HG03066 (cell line): ENCODE results near the gene C1QTNF5.
A peak's percentile ranks its signal among the peaks of the same experiment; 100 is the strongest.

Experiments
- ATAC-seq: cut with Tn5 transposase; IDR thresholded peaks from one replicate; pipeline ENCODE4 v1.9.1; 2021; ENCODE audit warnings: low read depth; ENCODE audit not compliant: unreplicated experiment

Gene C1QTNF5

DNA sequence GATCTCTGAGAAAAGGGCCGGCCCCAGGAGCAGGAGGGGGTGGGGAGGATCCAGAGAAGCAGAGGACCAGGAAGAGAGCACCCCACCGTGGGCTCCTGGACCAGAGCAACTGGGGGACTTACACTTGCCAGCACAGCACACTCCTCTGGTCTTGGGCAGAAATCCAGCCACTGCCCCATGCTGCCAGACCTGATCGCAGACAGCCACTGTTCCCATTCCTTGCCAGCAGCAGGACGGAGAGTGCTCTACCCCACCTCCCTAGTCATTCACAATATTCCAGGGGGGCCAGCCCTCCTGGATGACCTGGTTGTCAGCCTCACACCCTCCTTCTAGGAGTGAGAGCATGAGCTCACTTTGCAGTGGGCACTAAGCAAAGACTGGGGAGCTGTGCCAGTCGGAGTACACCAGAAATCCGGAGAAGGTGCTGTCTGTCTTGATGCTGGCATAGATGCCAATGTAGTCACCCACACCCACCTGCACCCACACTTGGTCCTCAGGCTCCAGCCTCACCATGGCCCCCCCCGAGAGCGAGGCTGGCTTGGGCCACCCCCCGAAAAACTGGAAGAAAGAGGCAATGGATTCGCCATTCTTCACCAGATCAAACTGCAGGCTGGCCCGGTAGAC is 1.6 kb downstream of the C1QTNF5 start:
- ATAC-seq = no peak

DNA sequence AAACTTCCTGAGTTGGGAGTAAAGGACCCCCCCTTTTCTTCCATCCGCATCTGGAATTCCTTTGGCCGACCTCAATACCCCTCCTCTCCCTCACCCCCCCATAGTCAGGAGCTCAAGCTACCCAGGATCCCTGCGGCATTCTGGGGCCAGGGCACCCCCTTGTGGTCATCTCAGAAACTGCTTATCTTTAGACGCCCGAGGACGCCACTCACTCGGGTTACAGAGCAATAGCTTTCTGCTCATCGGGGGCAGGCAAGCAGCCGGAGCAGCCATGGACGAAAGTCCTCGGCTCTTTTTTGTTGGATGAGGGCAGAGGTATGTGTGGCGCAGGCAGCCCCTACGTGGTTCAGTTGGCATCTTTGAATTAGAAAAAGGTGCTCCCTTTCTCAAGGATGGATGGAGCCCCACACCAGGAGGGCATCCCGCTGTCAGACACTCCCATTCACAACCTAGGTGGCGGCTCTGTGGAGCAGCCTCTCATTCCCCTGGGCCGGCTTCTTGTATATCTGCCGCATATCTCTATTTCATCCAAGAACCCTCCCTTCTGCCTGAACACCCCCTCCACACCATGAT is 2.3 kb downstream of the C1QTNF5 start:
- ATAC-seq = no peak

DNA sequence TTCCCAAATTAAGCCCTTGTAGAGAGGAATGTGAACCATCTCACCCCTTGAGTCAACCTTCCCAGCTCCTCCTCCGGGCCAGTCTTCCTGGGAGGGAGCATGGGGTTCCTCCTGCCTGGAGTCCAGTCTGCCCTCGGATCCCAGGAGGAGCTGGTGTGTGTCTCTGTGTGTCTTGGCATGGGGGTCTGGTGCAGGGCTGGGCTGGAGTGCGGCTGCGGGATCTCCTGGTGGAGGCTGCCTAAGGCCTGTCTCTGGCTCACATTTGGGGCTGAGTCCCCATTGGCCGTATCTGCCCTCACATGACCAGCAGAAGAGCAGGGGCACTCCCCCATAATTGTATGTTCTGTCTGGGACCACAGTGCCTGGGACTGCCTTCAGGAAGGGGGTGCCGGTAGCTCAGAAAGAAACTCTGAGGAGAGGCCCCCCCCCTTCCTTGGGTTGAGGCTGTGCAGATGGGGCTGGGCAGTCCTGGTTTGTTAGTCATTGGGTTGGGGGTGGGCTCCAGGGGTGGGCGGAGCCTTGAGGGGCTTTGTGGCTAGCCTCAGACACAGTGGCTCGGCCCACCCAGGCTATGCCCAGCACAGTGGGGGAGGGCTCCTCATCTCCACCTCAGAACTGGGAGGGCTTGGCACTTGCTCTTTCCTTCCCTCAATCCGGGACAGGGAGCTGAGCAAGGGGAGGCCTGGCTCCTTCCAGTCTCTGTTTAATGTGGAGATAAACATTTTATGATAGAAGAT is 2.9 kb downstream of the C1QTNF5 start:
- ATAC-seq = no peak

DNA sequence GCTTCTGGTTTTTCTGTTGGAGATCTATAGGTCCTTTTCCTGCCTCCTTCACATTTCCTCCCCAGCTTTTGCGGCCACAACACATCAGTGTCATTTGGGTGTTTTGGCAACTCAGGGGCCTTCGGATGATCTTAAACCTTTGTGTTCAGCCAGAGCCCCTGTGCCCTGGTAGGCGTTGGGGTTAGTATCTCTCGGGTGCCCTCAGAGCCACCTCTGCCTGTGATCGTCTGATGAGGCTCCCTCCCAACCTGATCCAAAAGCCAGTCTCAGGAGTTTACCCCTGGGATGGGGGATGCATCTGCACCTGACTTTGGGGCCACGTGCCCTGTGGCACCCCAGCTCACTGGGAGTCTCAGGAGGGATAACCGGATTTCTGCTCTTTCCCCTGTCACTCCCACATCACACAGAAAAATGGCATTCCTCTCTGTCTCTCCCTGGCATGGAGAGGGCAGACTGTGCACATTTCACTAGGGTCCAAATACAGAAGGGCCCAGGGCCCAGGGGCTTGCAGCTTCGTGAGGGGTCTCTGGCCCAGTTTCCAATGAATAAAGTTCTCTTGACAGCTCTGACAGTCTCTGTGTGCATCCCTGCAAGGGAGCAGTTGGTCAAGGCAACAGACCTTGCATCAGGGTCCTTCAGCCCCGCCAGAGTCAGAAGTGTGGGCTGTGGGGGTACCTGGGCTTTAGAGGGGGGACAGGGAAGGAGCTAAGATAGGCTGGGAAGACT is 3.8 kb downstream of the C1QTNF5 start:
- ATAC-seq = no peak

DNA sequence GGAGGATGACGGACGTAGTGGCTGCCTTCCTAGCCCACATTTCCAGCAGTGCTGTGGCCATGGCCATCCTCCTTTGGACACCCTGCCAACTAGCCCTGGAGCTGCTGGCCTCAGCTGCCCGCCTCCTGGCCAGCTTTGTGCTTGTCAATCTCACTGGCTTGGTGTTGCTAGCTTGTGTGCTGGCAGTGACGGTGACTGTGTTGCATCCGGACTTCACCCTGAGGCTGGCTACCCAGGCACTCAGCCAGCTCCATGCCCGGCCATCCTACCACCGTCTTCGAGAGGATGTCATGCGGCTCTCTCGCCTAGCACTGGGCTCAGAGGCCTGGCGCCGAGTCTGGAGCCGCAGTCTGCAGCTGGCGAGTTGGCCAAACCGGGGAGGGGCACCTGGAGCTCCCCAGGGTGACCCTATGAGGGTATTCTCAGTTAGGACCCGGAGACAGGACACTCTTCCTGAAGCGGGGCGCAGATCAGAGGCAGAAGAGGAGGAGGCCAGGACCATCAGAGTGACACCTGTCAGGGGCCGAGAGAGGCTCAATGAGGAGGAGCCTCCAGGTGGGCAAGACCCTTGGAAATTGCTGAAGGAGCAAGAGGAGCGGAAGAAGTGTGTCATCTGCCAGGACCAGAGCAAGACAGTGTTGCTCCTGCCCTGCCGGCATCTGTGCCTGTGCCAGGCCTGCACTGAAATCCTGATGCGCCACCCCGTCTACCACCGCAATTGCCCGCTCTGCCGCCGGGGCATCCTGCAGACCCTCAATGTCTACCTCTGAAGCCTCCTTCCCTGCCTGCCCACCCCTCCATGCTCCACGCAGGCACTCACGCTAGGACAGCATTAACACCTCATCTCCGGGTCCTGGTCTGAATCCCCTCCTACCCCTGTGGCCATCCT is 4.8 kb downstream of the C1QTNF5 start:
- no peak for ATAC-seq

DNA sequence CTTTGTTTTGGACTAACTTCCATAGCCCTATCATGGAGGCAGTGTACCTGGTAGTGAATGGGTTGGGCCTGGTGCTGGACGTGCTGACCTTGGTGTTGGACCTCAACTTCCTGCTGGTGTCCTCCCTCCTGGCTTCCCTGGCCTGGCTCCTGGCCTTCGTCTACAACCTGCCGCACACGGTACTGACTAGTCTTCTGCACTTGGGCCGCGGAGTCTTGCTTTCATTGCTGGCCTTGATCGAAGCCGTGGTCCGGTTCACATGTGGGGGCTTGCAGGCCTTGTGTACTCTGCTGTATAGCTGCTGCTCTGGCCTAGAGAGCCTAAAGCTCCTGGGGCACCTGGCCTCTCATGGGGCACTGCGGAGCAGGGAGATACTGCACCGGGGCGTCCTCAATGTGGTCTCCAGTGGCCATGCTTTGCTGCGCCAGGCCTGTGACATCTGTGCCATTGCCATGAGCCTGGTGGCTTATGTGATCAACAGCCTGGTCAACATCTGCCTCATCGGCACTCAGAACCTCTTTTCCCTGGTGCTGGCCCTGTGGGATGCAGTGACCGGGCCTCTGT is 5.5 kb downstream of the C1QTNF5 start:
- no peak for ATAC-seq

DNA sequence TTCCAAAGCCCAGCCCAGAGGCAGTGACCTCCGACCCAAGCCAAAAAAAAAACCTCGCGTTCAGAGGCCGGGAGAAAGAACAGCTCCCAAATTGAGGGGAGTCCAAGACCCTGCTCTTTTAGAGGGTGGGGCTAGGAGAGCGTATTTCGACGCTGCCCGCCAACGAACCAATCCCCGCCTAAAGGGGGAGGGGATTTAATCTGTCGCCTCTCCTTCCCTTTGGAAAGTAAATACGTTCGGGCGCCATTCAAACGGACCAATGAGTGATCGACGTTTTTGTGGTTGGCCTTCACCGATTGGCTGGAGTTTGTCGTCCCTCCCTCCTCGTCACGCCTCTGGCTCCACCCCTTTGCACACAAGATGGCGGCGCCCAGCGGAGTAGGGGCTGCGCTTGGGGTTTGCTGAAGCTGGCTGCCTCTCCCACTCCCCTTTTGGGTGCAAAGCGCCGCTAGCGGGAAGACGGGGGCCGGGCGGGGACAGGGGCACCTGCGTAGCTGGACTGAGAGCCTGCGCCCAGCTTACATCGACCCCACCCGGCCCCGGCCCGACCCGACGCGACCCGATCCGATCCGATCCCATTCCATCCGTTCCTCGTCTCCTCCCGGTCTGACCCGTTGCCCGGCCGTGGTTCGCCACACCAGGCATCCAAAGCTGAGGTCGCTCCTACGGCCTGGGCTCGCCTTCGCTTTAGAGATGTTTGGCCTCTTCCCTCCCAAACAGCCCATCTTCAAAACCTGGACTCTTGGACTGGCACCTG is 6.3 kb downstream of the C1QTNF5 start, which contains the start of gene RNF26:
Gene RNF26 (plus strand): TSS at position 354 of the 757 bp plus-strand sequence. CDS start 596 bp downstream, outside the sequence.
- peak; percentile 96 for ATAC-seq

GRCh38 chr11:119332111-119332765 is 8.4 kb downstream of the C1QTNF5 start:
- no peak for ATAC-seq

GRCh38 chr11:119330237-119330636 is 10.4 kb downstream of the C1QTNF5 start:
- ATAC-seq = no peak

DNA sequence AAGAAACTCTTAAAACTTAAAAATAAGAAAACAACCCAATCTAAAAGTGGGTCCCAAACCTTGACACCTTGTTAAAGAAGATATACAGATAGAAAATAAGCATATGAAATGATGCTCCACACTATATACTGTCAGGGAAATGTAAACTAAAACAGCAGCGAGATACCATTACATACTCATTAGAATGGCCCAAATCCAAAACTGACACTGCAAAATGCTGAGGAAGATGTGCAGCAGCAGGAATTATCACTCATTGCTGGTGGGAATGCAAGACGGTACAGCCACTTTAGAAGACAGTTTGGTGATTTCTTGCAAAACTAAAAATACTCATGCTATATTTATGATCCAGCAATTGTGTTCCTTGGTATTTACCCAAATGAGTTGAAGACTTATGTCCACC is 11.4 kb downstream of the C1QTNF5 start:
- ATAC-seq = no peak

DNA sequence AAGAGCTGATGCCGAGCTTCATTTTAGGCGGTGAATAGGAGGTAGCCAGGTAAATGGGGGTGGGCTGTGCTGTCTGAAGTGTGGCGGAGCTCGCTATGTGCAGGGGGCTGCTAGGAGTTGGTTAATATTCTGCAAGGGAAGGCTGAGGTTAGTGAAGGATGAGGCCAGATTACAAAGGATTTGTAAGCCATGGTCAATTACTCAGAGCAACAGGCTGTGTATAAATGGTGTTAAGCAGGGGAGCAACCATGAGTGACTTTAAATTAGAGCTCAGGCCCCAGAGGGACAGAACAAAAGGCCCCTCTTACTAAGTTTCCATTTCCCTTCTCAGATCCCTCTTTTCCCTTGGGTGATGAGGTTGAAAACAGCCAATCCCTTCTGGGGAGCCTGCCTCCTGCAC is 16.5 kb downstream of the C1QTNF5 start:
- ATAC-seq = no peak

DNA sequence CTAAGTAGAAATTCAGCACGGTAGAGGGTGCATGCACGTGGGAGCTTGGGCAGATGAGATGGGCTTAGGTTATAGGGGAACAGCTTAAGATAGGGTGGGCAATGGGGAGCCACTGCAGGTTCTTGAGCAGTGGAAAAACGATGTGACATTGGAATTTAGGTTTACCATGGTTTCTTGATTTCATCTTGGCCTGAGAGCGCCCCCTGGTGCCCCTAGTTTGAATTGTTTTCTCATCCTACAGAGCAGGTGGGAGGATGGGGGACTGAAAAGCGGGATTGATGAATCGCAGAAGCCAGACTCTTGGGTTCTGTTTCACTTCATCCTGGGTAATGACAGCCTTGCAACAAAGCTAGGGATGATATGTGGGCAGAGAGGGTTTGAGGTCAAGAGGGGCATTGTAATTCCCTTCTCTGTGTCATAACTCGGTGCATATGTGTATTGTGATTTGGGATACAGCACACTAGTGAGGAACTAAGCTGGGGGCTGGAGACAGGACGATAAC is 17.1 kb downstream of the C1QTNF5 start:
- ATAC-seq = no peak

DNA sequence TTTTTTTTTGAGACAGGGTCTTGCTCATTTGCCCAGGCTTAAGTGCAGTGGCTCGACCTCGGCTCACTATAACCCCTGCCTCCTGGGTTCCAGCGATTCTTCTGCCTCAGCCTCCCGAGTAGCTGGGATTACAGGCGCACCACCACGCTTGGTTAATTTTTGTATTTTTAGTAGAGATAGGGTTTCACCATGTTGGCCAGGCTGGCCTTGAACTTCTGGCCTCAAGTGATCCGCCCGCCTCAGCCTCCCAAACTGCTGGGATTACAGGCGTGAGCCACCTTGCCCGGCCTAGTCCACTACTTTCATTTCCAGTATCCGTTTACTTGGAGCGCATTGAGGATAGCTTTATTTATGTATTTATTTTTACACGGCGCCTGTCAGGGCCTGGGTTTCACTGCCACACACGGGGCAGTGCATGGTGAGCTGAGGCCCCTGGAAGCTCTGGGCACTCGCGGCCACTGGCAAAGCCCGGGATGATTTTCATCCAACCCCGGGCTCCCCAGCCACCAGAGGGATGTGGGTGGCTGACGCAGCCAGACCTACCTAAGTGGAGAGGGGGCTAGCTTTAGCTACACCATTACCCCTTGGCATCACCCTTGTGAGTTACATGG is 17.7 kb downstream of the C1QTNF5 start:
- no peak for ATAC-seq

- ATAC-seq = no peak
Measured at GRCh38 chr11:119322360-119322739, 18.3 kb downstream of the C1QTNF5 start.

DNA sequence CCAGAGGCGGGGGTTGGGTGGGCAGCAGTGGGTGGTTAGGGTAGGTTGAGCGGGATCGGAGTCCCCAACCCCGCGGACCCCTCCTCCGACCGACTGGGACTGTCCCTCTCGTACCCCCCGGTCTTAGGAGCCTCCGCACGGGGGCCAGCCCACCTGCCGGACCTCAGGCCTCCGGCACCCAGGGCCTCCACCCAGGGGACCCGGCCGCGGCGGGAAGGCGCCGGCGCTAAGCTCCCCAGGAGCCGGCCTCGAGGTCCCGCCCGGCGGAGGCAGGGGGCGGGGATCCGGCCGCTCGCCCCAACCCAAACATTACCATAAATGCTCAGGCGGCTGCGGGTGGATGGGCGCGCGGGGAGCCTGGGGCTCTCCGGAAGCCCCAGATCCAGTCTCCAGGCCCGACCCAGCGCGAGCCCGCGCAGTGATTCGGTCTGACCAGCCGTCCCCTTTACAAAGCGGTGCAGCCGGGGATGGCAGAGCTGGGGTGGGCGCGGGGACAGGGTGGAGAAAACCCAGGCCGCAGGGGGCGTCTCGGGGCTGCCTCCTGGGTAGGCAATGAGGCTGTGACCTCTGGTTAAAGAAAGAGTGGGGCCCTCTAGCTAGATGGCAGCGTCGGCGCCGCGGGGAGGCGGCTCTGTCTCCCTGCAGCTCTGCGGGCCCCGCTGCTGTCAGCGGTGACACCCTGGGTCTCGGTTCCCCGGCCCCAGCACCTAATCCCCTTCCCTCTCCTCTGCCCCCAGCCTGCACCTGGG is 19.7 kb downstream of the C1QTNF5 start:
- peak; percentile 53 for ATAC-seq

DNA sequence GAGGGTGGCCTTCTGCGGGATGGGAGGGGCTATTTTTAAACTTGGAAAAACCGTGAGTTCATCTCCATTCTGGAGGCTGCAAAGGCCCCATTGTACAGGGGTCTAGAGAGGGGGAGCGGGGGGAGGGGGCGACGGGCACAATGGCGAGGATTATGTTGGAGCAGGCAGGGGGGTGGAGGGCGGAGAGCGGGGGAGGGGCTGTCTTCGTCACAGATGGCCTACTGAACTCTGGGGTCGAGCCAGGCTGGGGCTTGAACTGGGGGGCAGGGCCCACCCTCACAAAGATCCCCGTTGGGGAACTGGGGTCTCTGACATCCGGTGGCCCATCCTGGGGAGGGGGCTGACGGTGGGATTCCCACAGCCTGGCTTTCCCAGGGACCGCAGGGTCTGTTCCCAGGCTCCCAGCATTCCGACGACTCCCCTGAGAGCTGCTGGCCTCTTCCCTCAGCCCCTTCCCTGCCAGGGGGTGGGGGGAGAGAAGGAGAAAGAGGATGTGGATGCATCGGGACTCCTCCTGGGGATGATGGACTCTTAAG is 20.4 kb downstream of the C1QTNF5 start:
- no peak for ATAC-seq

DNA sequence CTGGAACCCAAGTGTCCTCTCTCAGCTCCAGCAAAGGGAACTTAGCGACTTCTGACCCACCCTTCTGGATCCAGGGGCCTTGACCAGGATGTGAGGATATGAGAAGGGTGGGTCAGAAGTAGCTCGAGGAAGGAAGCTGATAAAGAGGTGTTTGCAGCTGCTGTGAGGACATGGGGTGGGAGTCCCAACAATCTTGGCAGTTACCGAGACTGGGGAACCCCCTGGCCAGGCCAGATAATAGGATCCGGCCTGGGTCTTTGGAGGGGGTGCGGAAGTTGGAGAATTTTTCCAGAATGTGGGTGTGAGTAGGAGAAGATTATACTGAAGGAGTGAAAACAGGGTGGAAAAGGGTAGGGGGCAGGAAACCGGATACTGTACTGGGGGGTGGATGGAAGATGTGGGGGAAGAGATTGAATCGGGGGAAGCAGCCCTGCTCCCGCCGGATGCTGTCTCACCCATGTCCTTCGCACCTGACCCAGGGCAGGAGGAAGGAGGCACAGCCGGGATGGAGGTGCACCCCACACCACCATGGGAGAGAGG is 20.9 kb downstream of the C1QTNF5 start:
- ATAC-seq = no peak
